RWPE2 (cell line): ENCODE measurements around the gene EML1.

ENCODE experiments used
- ATAC-seq: fragments of 200-7000 bp; cut with Tn5 transposase; 3 replicates; pipeline ENCODE4 v1.9.1; 2021; ENCODE audit warnings: low read depth
- DNase-seq: peaks from one replicate; pipeline ENCODE4 v3.0.0-alpha.2; 2020; ENCODE audit warnings: low spot score
- H3K27ac ChIP-seq: fragments of 450-650 bp; 2 replicates; pipeline ENCODE4 v1.5.1; 2017; ENCODE audit warnings: mild to moderate bottlenecking; ENCODE audit not compliant: poor library complexity, severe bottlenecking
- H3K27me3 ChIP-seq: fragments of 250-450 bp; sonication (Bioruptor Pico); 2 replicates; pipeline ENCODE4 v1.5.1; 2021; ENCODE audit warnings: mild to moderate bottlenecking, moderate library complexity; ENCODE audit not compliant: insufficient read depth, poor library complexity, severe bottlenecking
- H3K36me3 ChIP-seq: fragments of 250-450 bp; sonication (Bioruptor Pico); 2 replicates; pipeline ENCODE4 v1.5.1; 2020; ENCODE audit warnings: low read depth, mild to moderate bottlenecking, moderate library complexity
- H3K4me1 ChIP-seq: fragments of 250-450 bp; sonication (Bioruptor Pico); 2 replicates; pipeline ENCODE4 v1.5.1; 2021; ENCODE audit warnings: mild to moderate bottlenecking, moderate library complexity; ENCODE audit not compliant: insufficient read depth, poor library complexity, severe bottlenecking
- H3K4me3 ChIP-seq: fragments of 250-450 bp; sonication (Bioruptor Pico); 2 replicates; pipeline ENCODE4 v1.5.1; 2021; ENCODE audit warnings: mild to moderate bottlenecking, moderate library complexity; ENCODE audit not compliant: severe bottlenecking
- H3K9me3 ChIP-seq: fragments of 250-450 bp; sonication (Bioruptor Pico); 2 replicates; pipeline ENCODE4 v1.5.1; 2021; ENCODE audit warnings: mild to moderate bottlenecking, moderate library complexity; ENCODE audit not compliant: severe bottlenecking
- CTCF ChIP-seq: fragments of 450-650 bp; IDR thresholded peaks from one replicate; pipeline ENCODE4 v1.5.1; 2017; ENCODE audit warnings: mild to moderate bottlenecking, moderate library complexity; ENCODE audit not compliant: poor library complexity, severe bottlenecking

Gene EML1

GRCh38 chr14:99964979-99965378 lies 171.8 kb downstream of the EML1 start:
- ATAC-seq (no peak), DNase-seq (no peak)
- TF ChIP-seq CTCF = no peak

GRCh38 chr14:99966037-99966835 lies 173.0 kb downstream of the EML1 start:
- Histone ChIP-seq H3K36me3 (no peaks in the 10 kb centered on the region), H3K9me3 (no peaks in the 10 kb centered on the region), H3K27me3 (no peaks in the 10 kb centered on the region), H3K4me3 (no peak overlapping the region), H3K27ac (no peak overlapping the region), H3K4me1 (no peaks in the 10 kb centered on the region)
- no peak for TF ChIP-seq CTCF
- no peak for ATAC-seq
- no peak for DNase-seq

More at GRCh38 chr14:99964979-99965378, 171.8 kb downstream of the EML1 start:
- no peak overlapping the region for H3K27ac ChIP-seq
- no peaks in the 10 kb centered on the region for H3K4me1 ChIP-seq
- H3K9me3 ChIP-seq = no peaks in the 10 kb centered on the region
- no peak overlapping the region for H3K4me3 ChIP-seq
- H3K36me3 ChIP-seq = no peaks in the 10 kb centered on the region
- H3K27me3 ChIP-seq = no peaks in the 10 kb centered on the region

- no peaks in the 10 kb centered on the region for H3K4me1 ChIP-seq
- no peak overlapping the region for H3K4me3 ChIP-seq
- no peaks in the 10 kb centered on the region for H3K36me3 ChIP-seq
- H3K27ac ChIP-seq = no peak overlapping the region
- TF ChIP-seq CTCF = no peak
- H3K9me3 ChIP-seq = no peaks in the 10 kb centered on the region
- DNase-seq (no peak), ATAC-seq (no peak)
- no peaks in the 10 kb centered on the region for H3K27me3 ChIP-seq
These were observed 173.7 kb downstream of the EML1 start for GRCh38 chr14:99966912-99967311.

DNA sequence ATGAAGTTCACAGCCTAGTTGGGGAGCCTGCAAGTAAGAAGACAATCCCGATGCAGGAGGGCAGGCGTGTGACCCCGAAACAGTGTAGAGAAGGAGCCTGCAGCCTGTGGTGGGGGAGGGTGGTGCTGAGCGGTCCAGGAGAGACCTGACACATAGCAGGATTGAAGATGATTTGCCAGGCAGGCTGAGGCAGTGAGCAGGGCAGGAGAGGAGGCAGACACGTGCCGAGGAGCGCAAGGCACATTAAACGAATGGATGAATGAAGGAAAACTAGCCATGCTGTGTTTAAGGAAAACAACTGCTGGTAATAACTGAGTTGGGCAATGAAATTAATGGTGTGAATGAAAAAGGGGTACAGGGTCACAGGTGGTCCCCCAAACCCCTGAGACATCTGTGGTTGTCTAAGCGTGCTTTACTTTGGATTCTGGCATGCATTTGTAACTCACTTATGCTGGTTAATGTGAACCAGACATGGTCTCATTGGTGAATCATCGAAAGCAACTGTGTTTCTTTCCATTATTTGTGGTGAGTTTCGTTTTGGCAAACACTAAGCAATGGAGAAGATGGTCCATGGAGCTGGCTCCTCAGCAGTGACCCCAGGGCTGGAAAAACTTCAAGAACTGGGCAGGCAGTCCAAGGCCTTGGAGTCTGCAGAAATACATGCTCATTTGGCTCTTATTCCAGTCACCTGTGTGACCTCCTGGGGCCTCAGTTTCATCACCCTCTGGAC lies 175.1 kb downstream of the EML1 start:
- no peak overlapping the region for H3K27ac ChIP-seq
- peaks cover 4% of the 10 kb centered on the region for H3K4me1 ChIP-seq
- TF ChIP-seq CTCF = no peak
- no peaks in the 10 kb centered on the region for H3K9me3 ChIP-seq
- no peaks in the 10 kb centered on the region for H3K36me3 ChIP-seq
- no peak for ATAC-seq
- H3K4me3 ChIP-seq = no peak overlapping the region
- H3K27me3 ChIP-seq = no peaks in the 10 kb centered on the region
- DNase-seq = no peak
